ENCODE measurements around the gene PPM1F.

Gene PPM1F

DNA sequence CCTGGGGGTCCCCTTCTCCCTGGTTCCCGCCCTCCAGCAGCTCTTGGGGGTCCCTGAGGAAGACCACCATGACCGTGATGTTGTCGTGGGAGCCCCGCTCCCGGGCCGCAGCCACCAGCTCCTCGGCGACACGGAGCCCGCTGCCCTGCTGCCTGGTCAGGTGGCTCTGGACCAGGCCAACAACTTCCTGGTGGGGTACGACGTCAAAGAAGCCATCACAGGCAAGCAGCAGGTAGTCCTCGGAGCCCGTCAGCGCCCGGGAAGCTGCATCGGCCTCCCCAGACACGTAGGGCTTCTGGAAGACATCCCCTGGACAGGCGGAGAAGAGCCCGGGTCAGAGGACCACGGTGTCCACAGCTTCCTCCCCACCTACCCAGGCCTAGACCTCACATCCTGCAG is 29.5 kb downstream of the PPM1F start (continued):
- TF ChIP-seq, protein P1, sequence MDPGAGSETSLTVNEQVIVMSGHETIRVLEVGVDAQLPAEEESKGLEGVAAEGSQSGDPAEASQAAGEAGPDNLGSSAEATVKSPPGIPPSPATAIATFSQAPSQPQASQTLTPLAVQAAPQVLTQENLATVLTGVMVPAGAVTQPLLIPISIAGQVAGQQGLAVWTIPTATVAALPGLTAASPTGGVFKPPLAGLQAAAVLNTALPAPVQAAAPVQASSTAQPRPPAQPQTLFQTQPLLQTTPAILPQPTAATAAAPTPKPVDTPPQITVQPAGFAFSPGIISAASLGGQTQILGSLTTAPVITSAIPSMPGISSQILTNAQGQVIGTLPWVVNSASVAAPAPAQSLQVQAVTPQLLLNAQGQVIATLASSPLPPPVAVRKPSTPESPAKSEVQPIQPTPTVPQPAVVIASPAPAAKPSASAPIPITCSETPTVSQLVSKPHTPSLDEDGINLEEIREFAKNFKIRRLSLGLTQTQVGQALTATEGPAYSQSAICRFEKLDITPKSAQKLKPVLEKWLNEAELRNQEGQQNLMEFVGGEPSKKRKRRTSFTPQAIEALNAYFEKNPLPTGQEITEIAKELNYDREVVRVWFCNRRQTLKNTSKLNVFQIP (CRISPR knock-in tag; IDR thresholded peaks at IDR 0.05; ENCODE audit: borderline replicate concordance, low read depth) = no peak
- TF ChIP-seq ZFP3 (CRISPR knock-in tag; IDR thresholded peaks at IDR 0.05) (no peak), ESRRG (CRISPR knock-in tag; IDR thresholded peaks at IDR 0.05) (no peak), PPARA (CRISPR knock-in tag; IDR thresholded peaks at IDR 0.05; ENCODE audit: borderline replicate concordance) (no peak), ZNF8 (CRISPR knock-in tag; IDR thresholded peaks at IDR 0.05) (no peak), RARB (CRISPR knock-in tag; IDR thresholded peaks at IDR 0.05) (no peak)

DNA sequence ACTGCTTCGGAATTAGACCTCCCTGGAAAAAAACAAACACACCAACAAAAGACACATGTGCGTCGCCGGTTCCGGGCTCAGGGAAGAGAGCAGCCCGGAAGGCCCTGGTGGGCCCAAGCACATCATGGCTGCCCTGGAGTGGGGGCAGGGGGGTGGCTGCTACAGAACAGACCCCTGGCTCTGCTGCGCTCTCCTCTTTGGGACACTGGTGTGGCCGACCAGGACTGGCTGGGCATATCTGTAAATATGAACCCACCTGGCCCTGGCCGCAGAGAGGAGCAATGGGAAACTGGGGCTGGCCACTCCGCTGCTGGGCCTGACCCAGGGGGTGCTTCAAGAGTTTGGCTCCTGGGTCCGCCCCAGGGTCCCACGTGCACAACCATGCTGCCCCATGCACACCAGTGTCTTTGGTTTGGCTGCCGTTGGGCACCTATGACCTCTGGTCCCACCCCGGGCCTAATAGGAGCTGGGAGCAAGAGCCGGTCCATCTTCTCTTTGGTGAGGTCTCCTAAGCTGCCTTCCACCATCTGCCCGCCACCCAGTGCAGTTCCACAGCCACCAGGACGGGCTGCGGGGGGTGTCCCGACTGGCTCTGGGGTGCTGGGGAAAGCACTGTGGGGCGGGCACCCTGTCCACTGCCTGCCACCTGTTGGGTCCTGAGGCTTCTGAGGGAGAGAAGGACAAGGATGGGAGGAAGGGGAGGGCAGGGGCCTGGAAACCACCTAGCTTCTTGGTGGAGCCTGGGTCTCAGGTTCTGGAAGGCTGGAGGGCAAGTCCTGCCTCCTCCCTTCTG is 30.1 kb downstream of the PPM1F start:
- no peak for ATAC-seq
- no peak for TF ChIP-seq BACH2 (CRISPR knock-in tag; IDR thresholded peaks at IDR 0.05; ENCODE audit: borderline replicate concordance)
- TF ChIP-seq, protein P2, sequence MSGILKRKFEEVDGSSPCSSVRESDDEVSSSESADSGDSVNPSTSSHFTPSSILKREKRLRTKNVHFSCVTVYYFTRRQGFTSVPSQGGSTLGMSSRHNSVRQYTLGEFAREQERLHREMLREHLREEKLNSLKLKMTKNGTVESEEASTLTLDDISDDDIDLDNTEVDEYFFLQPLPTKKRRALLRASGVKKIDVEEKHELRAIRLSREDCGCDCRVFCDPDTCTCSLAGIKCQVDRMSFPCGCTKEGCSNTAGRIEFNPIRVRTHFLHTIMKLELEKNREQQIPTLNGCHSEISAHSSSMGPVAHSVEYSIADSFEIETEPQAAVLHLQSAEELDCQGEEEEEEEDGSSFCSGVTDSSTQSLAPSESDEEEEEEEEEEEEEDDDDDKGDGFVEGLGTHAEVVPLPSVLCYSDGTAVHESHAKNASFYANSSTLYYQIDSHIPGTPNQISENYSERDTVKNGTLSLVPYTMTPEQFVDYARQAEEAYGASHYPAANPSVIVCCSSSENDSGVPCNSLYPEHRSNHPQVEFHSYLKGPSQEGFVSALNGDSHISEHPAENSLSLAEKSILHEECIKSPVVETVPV (CRISPR knock-in tag; IDR thresholded peaks at IDR 0.05) = no peak
- TF ChIP-seq, protein P3, sequence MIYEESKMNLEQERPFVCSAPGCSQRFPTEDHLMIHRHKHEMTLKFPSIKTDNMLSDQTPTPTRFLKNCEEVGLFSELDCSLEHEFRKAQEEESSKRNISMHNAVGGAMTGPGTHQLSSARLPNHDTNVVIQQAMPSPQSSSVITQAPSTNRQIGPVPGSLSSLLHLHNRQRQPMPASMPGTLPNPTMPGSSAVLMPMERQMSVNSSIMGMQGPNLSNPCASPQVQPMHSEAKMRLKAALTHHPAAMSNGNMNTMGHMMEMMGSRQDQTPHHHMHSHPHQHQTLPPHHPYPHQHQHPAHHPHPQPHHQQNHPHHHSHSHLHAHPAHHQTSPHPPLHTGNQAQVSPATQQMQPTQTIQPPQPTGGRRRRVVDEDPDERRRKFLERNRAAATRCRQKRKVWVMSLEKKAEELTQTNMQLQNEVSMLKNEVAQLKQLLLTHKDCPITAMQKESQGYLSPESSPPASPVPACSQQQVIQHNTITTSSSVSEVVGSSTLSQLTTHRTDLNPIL (CRISPR knock-in tag; IDR thresholded peaks at IDR 0.05; ENCODE audit: low read depth) = no peak
- no peak for TF ChIP-seq ZNF565 (CRISPR knock-in tag; conservative IDR thresholded peaks at IDR 0.05; ENCODE audit: low read depth)
- TF ChIP-seq TOX (CRISPR knock-in tag; IDR thresholded peaks at IDR 0.05; ENCODE audit: borderline replicate concordance) = no peak
- no peak for TF ChIP-seq CSDC2 (CRISPR knock-in tag; IDR thresholded peaks at IDR 0.05)
- no peak for TF ChIP-seq ZNF8 (CRISPR knock-in tag; IDR thresholded peaks at IDR 0.05)
- TF ChIP-seq, protein P4, sequence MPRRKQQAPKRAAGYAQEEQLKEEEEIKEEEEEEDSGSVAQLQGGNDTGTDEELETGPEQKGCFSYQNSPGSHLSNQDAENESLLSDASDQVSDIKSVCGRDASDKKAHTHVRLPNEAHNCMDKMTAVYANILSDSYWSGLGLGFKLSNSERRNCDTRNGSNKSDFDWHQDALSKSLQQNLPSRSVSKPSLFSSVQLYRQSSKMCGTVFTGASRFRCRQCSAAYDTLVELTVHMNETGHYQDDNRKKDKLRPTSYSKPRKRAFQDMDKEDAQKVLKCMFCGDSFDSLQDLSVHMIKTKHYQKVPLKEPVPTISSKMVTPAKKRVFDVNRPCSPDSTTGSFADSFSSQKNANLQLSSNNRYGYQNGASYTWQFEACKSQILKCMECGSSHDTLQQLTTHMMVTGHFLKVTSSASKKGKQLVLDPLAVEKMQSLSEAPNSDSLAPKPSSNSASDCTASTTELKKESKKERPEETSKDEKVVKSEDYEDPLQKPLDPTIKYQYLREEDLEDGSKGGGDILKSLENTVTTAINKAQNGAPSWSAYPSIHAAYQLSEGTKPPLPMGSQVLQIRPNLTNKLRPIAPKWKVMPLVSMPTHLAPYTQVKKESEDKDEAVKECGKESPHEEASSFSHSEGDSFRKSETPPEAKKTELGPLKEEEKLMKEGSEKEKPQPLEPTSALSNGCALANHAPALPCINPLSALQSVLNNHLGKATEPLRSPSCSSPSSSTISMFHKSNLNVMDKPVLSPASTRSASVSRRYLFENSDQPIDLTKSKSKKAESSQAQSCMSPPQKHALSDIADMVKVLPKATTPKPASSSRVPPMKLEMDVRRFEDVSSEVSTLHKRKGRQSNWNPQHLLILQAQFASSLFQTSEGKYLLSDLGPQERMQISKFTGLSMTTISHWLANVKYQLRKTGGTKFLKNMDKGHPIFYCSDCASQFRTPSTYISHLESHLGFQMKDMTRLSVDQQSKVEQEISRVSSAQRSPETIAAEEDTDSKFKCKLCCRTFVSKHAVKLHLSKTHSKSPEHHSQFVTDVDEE (CRISPR knock-in tag; IDR thresholded peaks at IDR 0.05) = no peak
- TF ChIP-seq ZC3H10 (CRISPR knock-in tag; IDR thresholded peaks at IDR 0.05) = no peak
- TF ChIP-seq OSR1 (CRISPR knock-in tag; IDR thresholded peaks at IDR 0.05) = no peak
- TF ChIP-seq SNAI2 (CRISPR knock-in tag; IDR thresholded peaks at IDR 0.05) = no peak
- no peak for TF ChIP-seq ZNF70 (CRISPR knock-in tag; IDR thresholded peaks at IDR 0.05)
- no peak for TF ChIP-seq ZFP3 (CRISPR knock-in tag; IDR thresholded peaks at IDR 0.05)

DNA sequence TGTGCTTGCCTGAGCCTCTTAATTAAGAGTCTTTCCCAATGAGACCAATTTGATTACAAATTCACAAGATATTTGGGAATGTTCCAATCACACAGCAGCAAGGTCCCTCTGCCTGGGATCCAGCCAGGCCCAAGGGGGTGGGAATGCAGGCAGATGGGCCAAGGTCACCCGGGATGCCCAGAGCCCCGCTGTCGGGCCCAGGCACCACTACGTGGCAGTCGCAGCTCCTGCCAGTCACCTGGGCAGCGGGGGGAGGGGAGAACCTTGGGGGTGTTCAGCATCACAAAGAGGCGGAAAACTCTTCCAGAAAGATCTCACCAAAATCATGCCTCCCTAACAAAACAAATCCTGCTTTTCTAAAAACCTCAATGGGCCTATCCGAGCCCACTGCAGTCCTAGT is 30.9 kb downstream of the PPM1F start:
- TF ChIP-seq ZNF8 (CRISPR knock-in tag; IDR thresholded peaks at IDR 0.05) (no peak), ZNF565 (CRISPR knock-in tag; conservative IDR thresholded peaks at IDR 0.05; ENCODE audit: low read depth) (no peak), OSR1 (CRISPR knock-in tag; IDR thresholded peaks at IDR 0.05) (no peak), ZFP3 (CRISPR knock-in tag; IDR thresholded peaks at IDR 0.05) (no peak), PPARA (CRISPR knock-in tag; IDR thresholded peaks at IDR 0.05; ENCODE audit: borderline replicate concordance) (no peak), TOX (CRISPR knock-in tag; IDR thresholded peaks at IDR 0.05; ENCODE audit: borderline replicate concordance) (no peak), ESRRG (CRISPR knock-in tag; IDR thresholded peaks at IDR 0.05) (no peak), CSDC2 (CRISPR knock-in tag; IDR thresholded peaks at IDR 0.05) (no peak), TCF4 (CRISPR knock-in tag; IDR thresholded peaks at IDR 0.05; ENCODE audit: borderline replicate concordance) (no peak), BACH2 (CRISPR knock-in tag; IDR thresholded peaks at IDR 0.05; ENCODE audit: borderline replicate concordance) (no peak)
- TF ChIP-seq, protein P4 (CRISPR knock-in tag; IDR thresholded peaks at IDR 0.05) = no peak
- TF ChIP-seq, protein P2 (CRISPR knock-in tag; IDR thresholded peaks at IDR 0.05) = no peak
- no peak for ATAC-seq

All from SK-N-SH treated with all-trans-retinoic acid at 6 μM for 48 hours (cell line).